HG03159 (cell line): ENCODE results near the gene CNOT11.
A peak's percentile ranks its signal among the peaks of the same experiment; 100 is the strongest.
"Not testable (repeated sequence)": the region's sequence is repeated elsewhere in the genome, so short reads cannot be mapped to it uniquely, and the experiment has no call there.

Source experiments
- ATAC-seq: cut with Tn5 transposase; IDR thresholded peaks from one replicate; pipeline ENCODE4 v1.9.1; 2021; ENCODE audit warnings: mild to moderate bottlenecking, moderate library complexity; ENCODE audit not compliant: unreplicated experiment

The CNOT11 gene

GRCh38 chr2:101308432-101309210 is 55.9 kb downstream of the CNOT11 start, which contains the start of gene RNF149:
Gene RNF149 (minus strand): TSS chr2:101308701. CDS start chr2:101308588, 113 bp downstream.
- peak; percentile 56 for ATAC-seq

GRCh38 chr2:101310090-101310833 is 57.6 kb downstream of the CNOT11 start:
- no peak for ATAC-seq

- ATAC-seq = no peak
Observed at GRCh38 chr2:101310834-101311695, 58.4 kb downstream of the CNOT11 start.

GRCh38 chr2:101311696-101312017 is 59.0 kb downstream of the CNOT11 start:
- no peak for ATAC-seq

- not testable (repeated sequence) for ATAC-seq
Observed at GRCh38 chr2:101316568-101316967, 63.9 kb downstream of the CNOT11 start.
